GM21515 (cell line): ENCODE results near the gene TRIM51G.
"Not testable (repeated sequence)": the region's sequence is repeated elsewhere in the genome, so short reads cannot be mapped to it uniquely, and the experiment has no call there.

Experiments
- ATAC-seq: cut with Tn5 transposase; IDR thresholded peaks from one replicate; pipeline ENCODE4 v1.9.1; 2021; ENCODE audit not compliant: unreplicated experiment

Gene TRIM51G, protein sequence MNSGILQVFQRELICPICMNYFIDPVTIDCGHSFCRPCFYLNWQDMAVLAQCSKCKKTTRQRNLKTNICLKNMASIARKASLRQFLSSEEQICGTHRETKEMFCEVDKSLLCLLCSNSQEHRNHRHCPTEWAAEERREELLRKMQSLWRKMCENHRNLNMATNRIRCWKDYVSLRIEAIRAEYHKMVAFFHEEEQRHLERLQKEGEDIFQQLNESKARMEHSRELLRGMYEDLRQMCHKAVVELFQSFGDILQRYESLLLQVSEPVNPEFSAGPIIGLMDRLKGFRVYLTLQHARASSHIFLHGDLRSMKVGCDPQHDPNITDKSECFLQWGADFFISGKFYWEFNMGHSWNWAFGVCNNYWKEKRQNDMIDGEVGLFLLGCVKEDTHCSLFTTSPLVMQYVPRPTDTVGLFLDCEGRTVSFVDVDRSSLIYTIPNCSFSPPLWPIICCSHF

DNA sequence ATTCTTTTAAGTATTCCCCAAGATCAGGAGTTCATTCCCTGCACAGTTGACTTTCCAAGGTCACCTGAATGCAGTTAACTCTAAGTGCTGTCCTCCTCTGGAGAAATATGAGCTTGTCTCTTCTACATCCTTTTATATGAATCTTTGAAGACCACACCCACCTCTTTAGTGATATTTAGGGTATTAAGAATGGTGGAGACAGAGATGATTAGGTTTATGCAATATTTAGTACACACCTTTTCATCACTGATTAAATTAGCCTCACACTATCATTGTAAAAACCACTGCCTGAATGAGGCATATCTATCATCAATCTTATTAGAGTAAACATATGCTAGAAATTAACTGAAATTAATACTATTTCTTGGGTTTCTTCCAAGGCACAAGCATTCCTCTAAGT is at the start of gene TRIM51G:
Gene TRIM51G (minus strand): TSS at position 101 of the 400 bp plus-strand sequence. CDS start 2,190 bp downstream, outside the sequence.
- ATAC-seq, result not testable (repeated sequence)

DNA sequence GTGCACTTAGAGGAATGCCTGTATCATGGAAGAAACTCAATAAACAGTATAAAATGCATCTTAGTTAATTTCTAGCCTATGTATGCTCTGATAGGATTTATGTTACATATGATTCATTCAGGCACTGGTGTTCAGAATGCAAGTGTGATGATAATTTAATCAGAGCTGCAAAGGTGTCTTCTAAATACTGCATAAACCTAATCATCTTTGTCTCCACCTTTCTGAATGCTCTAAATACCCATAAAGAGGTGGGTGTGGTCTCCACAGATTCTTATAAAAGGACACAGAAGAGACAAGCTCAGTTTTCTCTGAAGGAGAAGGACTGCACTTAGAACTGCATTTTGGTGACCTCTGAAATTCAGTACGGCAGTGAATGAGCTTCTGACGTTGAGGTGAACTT is 44.8 kb upstream of the TRIM51G start, which contains the start of gene TRIM49B:
Gene TRIM49B (plus strand): TSS at position 301 of the 400 bp plus-strand sequence. CDS start 2,777 bp downstream, outside the sequence.
- ATAC-seq, result not testable (repeated sequence)

DNA sequence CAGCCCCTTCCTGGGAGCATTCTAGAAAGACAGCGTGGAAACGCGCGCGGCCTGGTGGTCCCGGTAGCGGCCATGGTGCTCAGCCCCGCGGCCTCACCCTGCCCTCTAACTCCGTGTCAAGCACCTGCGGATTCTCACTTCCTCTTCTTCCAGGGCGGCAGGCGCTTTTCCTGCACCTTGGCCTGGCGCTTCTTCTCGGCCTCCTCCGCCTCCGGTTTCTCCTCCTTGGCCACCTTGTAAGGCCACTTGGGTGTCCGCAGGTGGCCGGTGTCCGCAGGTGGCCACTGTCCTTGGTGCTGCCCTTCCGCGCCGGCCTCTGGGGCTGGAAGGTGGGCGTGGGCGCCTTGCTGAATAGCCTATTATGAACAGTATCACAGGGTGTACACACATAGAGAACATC is 15.1 kb downstream of the TRIM51G start:
- not testable (repeated sequence) for ATAC-seq

DNA sequence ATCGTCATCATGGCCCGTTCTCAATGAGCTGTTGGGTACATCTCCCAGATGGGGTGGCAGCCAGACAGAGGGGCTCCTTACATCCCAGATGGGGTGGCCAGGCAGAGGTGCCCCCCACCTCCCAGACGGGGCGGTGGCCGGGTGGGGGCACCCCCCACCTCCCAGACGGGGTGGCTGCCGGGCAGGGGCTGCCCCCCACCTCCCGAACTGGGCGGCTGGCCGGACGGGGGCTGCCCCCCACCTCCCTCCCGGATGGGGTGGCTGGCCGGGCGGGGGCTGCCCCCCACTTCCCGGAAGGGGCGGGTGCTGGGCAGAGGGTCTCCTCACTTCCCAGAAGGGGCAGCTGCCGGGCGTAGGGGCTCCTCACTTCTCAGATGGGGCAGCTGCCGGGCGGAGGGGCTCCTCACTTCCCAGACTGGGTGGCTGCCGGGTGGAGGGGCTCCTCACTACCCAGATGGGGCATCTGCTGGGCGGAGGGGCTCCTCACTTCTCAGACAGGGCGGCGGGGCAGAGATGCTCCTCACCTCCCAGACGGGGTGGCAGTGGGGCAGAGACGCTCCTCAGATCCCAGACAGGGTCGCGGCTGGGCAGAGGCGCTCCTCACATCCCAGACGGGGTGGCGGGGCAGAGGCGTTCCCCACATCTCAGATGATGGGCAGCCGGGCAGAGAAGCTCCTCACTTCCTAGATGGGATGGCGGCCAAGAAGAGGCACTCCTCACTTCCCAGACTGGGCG is 28.2 kb downstream of the TRIM51G start:
- not testable (repeated sequence) for ATAC-seq

DNA sequence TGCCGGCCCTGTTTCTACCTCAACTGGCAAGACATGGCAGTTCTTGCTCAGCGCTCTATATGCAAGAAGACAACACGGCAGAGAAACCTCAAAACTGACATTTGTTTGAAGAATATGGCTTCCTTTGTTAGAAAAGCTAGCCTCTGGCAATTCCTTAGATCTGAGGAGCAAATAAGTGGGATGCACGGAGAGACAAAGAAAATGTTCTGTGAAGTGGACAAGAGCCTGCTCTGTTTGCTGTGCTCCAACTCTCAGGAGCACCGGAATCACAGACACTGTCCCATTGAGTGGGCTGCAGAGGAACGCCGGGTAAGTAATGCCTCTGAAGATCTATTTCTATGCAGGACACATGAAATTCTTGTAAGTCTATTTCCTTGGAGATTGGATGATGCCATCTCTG is 37.9 kb downstream of the TRIM51G start:
- not testable (repeated sequence) for ATAC-seq
